D721Med (cell line): ENCODE data around the gene RFPL2.

Source experiments
- DNase-seq: peaks from one replicate; pipeline ENCODE4 v3.0.0; 2011; ENCODE audit warnings: low spot score; ENCODE audit not compliant: insufficient read length
- FAIRE-seq: peaks from 2 replicates; lab custom pipeline; 2011; peaks lifted over from hg19 to GRCh38; lab: Jason Lieb, UNC
- TF ChIP-seq, protein P1 (sequence below): IDR thresholded peaks from 2 replicates; pipeline ENCODE4 v1.5.1; 2012; ENCODE audit warnings: mild to moderate bottlenecking, control low read depth; ENCODE audit not compliant: insufficient read depth; ENCODE audit errors: missing control alignments

RFPL2 gene

DNA sequence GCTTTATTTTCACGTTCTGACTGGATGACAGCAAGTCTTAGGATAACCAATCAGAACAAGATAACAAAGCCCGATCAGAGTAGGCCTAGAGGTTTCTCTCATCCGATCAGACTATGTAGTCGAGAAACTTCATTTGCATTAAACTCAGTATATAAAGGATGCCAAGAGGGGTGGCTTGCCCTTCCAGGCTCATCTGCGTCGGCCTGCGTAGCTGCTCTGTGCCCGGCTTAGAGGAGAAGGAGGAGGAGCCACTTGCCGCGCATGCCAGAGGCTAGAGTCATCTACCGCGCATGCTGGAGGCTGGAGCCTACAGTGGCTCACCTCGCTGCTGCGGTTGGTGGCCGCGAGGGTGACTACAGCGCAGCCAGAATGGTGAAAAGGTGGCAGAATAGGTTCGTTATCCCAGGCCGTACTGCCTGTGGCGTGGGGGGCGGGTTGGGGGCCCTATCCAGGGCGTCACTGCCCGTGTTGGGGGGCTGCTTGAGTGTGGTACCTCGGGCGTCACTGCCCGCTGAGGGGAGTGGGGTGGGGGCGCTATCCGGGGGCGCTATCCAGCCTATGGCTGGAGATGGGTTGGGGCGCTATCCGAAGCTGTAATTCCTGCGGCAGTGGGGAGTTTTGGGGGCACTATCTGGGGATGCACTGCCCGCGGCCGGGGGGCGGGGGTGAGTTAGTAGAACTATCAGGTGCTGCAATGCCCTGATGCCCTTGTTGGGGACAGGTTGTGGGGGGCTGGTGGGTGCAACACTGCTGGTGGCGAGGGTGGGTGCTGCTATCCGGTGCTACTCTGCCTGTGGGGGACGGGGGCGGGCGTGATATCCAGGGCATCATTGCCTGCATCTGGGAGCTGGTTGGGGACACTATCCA, at the start of gene RFPL2:
RFPL2 (minus strand) TSS at position 218 of the 867 bp plus-strand sequence. CDS start 2,622 bp downstream, outside the sequence.
- DNase-seq (peak; percentile 51), FAIRE-seq (no peak)

DNA sequence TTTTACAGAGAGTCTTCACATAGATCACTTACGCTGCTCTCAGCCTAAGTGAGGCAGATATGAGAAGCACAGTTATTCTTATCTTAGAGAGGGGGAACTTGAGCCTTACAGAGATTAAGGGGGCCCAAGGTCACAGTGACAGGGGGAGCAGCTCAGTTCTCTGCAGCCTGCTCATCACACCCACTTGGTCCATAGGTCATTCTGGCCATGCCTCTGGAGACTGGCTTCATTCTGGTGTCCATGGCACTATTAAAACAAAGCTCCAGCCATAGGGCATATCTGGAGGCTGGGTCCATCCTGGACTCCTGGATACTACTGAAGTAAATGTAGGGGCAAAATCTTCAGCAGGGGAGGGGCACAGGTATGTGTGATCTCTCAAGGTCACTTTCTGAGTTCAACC, 44.4 kb upstream of the RFPL2 start:
- DNase-seq (no peak), FAIRE-seq (no peak)
- TF ChIP-seq, protein P1, sequence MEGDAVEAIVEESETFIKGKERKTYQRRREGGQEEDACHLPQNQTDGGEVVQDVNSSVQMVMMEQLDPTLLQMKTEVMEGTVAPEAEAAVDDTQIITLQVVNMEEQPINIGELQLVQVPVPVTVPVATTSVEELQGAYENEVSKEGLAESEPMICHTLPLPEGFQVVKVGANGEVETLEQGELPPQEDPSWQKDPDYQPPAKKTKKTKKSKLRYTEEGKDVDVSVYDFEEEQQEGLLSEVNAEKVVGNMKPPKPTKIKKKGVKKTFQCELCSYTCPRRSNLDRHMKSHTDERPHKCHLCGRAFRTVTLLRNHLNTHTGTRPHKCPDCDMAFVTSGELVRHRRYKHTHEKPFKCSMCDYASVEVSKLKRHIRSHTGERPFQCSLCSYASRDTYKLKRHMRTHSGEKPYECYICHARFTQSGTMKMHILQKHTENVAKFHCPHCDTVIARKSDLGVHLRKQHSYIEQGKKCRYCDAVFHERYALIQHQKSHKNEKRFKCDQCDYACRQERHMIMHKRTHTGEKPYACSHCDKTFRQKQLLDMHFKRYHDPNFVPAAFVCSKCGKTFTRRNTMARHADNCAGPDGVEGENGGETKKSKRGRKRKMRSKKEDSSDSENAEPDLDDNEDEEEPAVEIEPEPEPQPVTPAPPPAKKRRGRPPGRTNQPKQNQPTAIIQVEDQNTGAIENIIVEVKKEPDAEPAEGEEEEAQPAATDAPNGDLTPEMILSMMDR = no peak

More for the DNA sequence above, at the start of gene RFPL2:
- TF ChIP-seq, protein P1 = no peak

DNA sequence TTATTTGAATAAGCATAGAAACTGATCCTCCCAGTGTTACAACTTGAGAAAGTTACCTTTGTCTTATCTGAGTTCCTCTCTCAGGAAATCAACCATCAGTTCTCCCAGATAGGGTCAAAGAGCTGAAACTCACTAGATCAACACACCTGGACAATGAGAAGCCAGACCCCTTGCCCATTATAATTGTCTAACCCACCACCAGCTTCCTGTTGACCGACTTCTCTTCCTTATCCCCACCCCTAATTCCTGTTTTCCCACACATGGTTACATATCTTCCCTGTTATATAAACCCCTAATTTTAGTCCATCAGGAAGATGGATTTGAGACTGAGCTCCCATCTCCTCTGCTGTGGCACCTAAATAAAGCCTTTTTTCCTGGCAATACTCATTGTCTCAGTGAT, 43.4 kb upstream of the RFPL2 start:
- TF ChIP-seq, protein P1 = no peak
- DNase-seq (no peak), FAIRE-seq (no peak)

DNA sequence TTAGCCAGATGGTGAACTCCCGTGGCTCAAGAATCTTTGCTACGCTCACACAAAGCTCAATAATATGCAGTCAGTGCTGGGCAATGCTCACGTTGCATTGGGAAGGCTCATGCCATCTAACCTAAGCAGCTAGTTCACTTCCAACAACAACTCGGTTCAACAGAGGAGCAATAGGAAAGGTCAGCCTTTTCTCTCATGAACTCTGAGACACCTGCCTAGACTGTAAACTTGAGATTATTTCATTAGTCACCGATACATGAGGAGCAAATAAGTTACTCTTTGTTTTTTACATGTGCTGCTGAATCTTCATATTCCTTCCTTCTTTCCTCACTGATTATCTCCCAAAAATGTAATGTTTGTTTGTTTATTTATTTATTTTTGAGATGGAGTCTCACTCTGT, 41.3 kb upstream of the RFPL2 start:
- TF ChIP-seq, protein P1 = no peak
- FAIRE-seq (no peak), DNase-seq (no peak)

DNA sequence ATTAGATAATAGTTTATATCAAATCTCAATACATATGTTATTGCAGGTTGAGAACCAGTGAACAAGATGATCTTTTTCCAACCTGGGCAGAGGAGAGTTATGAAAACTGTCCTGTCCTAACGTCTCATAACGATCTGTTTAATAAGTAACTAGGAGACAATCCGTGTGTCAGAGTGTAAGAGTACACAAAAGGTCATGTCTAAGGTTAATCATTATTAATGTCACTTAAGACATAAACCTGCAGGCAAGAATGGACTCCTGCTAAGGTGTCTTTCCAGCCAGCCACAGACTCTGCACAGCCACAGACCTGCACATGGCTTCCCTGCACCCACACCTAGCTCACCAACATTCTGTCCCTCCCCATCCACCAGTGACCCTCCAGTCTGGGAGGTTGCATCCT, 40.2 kb upstream of the RFPL2 start:
- TF ChIP-seq, protein P1 = no peak
- DNase-seq (no peak), FAIRE-seq (no peak)

DNA sequence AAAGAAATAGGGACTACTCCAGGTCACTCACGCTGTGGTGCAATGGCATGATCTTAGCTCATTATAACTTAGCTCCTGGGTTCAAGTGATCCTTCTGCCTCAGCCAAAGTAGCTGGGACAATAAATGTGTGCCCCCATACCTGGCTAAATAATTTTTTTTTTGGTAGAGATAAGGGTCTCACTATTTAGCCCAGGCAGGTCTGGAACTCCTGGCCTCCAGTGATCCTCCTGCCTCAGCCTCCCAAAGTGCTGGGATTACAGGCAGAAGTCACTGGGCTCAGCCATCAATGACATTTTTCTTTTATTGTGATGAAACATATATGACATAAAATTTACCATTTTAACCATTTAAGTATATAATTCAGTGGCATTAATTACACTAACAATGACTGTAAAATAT, 39.7 kb upstream of the RFPL2 start:
- FAIRE-seq = no peak
- TF ChIP-seq, protein P1 = no peak
- no peak for DNase-seq

DNA sequence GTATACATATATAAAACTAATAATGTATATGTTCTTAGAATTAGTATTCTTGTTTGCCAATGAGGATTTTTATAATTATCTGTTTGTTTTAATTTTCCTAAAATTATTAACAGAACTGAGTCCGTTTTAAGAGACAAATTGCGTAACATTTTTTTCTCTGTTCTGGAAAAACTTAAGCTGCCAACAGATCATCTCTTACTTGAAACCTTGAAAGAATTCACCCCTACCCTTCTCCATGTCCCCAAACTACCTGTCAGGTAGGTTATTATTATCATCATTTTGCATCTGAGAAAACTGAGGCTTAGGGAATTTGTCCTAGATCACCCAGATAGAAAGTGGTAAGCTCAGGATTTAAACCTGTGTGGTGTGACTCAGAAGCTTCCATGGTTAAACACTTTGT, 35.6 kb upstream of the RFPL2 start:
- DNase-seq (no peak), FAIRE-seq (no peak)
- TF ChIP-seq, protein P1 = no peak
